ENCODE measurements around the gene SYP. TPM values are rescaled to one million over a fixed set of nuclear protein-coding genes. Genes with fewer than 3 reads are reported as not detected.

Gene SYP
- total and polyA plus RNA-seq, 7 donors = 0.37 to 1.6 (median 1.0) TPM

DNA sequence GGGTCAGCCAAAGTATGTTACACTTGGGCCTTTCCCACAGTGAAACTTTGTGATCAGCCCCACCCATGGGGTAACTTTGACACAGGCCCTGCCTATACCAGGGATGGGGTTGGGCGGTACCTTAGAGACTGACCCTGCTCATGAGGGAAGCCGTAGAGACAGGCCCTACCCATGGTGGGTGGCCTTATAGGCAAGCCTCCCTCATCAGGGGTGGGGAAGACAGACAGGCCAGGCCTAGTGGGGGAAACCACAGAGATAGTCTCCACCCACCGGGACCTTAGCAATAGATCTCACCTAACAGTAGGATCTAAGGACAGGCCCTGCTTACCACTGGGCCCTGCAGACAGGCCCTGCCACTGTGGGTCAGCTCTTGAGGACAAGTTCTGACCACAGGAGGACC is 21.5 kb downstream of the SYP start:
- peak overlapping the region; percentile 73 for H3K27ac ChIP-seq
- TF ChIP-seq, protein P1, sequence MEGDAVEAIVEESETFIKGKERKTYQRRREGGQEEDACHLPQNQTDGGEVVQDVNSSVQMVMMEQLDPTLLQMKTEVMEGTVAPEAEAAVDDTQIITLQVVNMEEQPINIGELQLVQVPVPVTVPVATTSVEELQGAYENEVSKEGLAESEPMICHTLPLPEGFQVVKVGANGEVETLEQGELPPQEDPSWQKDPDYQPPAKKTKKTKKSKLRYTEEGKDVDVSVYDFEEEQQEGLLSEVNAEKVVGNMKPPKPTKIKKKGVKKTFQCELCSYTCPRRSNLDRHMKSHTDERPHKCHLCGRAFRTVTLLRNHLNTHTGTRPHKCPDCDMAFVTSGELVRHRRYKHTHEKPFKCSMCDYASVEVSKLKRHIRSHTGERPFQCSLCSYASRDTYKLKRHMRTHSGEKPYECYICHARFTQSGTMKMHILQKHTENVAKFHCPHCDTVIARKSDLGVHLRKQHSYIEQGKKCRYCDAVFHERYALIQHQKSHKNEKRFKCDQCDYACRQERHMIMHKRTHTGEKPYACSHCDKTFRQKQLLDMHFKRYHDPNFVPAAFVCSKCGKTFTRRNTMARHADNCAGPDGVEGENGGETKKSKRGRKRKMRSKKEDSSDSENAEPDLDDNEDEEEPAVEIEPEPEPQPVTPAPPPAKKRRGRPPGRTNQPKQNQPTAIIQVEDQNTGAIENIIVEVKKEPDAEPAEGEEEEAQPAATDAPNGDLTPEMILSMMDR (IDR thresholded peaks at IDR 0.05) = no peak

DNA sequence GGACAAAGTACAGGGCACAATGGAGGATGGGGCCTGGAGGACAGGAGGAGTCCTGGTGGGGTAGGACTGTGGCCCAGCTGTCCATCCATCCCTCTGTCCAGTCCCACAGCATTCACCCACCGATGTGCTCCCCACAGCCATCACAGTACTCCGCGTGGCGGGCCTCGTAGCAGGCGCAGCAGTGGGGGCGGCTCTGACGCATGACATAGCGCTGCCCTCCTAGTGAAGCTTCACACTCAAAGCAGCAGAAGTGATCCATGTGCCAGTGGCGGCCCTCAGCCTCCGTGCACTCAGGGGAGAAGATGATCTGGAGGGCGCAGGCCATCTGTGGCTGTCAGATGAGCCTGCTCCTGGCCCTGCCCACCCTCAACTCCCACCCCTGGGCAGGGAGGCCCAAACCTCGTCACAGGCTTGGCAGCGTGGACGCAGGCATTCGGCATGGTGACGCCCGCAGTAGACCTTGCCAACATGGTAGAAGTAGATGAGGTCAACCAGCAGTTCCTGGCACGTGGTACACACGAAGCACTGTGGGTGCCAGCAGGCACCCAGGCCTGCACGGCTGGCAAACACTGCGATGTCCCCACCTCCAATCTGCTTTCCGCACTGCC is 22.0 kb downstream of the SYP start:
- 43 to 69% (median 67%) methylated on average over 14 to 23 of the region's 23 CpGs for whole genome bisulfite sequencing, 3 donors
- H3K4me1 ChIP-seq = no peaks in the 10 kb centered on the region
- TF ChIP-seq, protein P1 (IDR thresholded peaks at IDR 0.05) = no peak
- no peak overlapping the region for H3K4me3 ChIP-seq
- ATAC-seq (peak; percentile 46 to 70 (median 66)), DNase-seq (peak in 1 of 2 donors; percentile 66)
- H3K9me3 ChIP-seq = no peaks in the 10 kb centered on the region
- H3K27me3 ChIP-seq (ENCODE audit: insufficient read depth in 3 of 3, low read length in 2 of 3) = no peaks in the 10 kb centered on the region
- intact Hi-C loops (cut with DNase I) = no loop called here
- H3K36me3 ChIP-seq (ENCODE audit: insufficient read depth in 1 of 2, low read depth in 1 of 2) = peaks cover 3 to 38% of the 10 kb centered on the region in 2 donors
- peak overlapping the region; percentile 73 for H3K27ac ChIP-seq

More for the DNA sequence above, 21.5 kb downstream of the SYP start:
- intact Hi-C loops (cut with DNase I) = no loop called here
- peak in 1 of 4 donors; percentile 2 for ATAC-seq
- 89 to 100% (median 90%) methylated on average over 3 of the region's 3 CpGs for WGBS, 3 donors
- Histone ChIP-seq H3K9me3 (no peaks in the 10 kb centered on the region), H3K36me3 (ENCODE audit: insufficient read depth in 1 of 2, low read depth in 1 of 2) (peaks cover 3 to 37% of the 10 kb centered on the region in 2 donors), H3K4me1 (no peaks in the 10 kb centered on the region), H3K4me3 (no peak overlapping the region), H3K27me3 (ENCODE audit: insufficient read depth in 3 of 3, low read length in 2 of 3) (no peaks in the 10 kb centered on the region)
- no peak for DNase-seq

DNA sequence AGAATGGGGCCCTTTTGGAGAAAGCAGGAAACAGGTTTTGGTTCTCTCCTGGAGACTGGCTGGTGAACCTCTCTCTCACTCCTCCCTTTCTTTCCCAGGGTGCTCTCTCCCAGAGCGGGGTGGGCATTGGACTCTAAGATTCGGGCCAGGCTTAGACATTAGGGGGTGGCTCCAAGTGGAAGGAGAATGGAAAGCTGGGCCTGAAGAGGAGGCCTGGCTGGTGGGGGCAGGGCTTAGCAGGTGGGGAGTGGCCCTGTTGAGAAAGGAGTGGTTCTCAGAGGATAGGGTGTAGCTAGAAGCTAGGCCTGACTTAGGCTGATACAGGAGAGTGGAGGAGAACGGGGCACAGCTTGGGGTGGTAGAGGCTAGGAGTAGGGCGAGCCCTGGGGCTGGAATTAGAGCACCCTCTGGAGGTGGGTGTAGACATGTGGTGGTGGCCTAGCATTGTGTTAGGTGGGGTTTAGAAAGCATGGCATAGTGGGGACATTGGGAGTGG is 22.6 kb downstream of the SYP start:
- TF ChIP-seq, protein P1 (IDR thresholded peaks at IDR 0.05) = peak; percentile 21
- DNase-seq = no peak
- WGBS, 3 donors = 63 to 85% (median 76%) methylated on average over 4 of the region's 4 CpGs
- Histone ChIP-seq H3K4me3 (no peak overlapping the region), H3K4me1 (no peaks in the 10 kb centered on the region), H3K9me3 (no peaks in the 10 kb centered on the region), H3K27ac (peak overlapping the region; percentile 73), H3K36me3 (ENCODE audit: insufficient read depth in 1 of 2, low read depth in 1 of 2) (peaks cover 3 to 34% of the 10 kb centered on the region in 2 donors), H3K27me3 (ENCODE audit: insufficient read depth in 3 of 3, low read length in 2 of 3) (no peaks in the 10 kb centered on the region)
- intact Hi-C loops (cut with DNase I) = no loop called here
- ATAC-seq = peak; percentile 62 to 85 (median 68)

DNA sequence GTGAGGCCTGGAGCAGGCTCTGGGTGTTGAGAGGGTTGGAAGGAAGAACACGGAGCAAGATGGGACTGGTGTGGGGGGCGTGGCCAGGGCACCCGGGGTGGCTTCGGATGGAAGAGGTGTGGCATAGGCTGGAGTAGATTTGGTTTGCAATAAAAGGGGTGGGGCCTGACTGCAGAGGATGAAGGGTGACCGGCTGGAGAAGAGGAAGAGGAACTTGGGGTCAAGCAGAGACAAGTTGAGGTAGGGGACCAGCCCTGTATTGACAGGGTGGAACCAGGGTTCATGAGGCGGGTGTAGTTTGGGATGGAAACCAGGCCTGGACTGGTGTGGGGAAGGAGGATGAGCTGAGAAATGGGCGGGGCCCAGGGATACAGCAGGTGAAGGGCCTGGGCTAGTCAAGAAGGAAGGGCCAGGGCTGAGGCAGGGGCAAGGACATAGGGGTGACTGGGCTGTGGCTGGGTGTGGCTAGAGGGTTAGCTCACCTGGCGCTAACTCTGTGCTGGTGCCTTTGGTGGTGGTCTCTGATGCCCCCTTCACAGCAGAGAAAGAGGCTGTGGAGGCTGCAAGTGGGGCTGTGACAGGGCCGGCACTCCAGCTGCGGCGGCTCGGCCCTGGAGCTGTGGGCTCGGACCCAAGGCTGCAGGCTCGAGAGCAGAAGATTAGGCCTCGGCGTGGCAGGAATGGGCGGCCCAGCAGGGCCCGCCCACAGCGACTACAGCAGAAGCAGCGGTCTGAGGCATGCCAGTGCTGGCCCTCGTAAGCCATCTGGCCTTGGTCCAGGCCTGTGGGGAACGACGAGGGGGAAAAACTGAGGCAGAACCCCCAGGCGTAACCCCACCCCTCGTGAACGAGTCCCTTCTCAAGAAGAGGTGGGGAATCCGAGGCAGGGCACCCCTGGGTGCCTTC is 23.3 kb downstream of the SYP start:
- H3K4me3 ChIP-seq = no peak overlapping the region
- TF ChIP-seq, protein P1 (IDR thresholded peaks at IDR 0.05) = no peak
- no peak for DNase-seq
- intact Hi-C loops (cut with DNase I) = no loop called here
- ATAC-seq = no peak
- WGBS, 3 donors = 60 to 63% (median 63%) methylated on average over 22 to 27 of the region's 27 CpGs
- no peaks in the 10 kb centered on the region for H3K9me3 ChIP-seq
- peak overlapping the region; percentile 73 for H3K27ac ChIP-seq
- H3K27me3 ChIP-seq (ENCODE audit: insufficient read depth in 3 of 3, low read length in 2 of 3) = no peaks in the 10 kb centered on the region
- peaks cover 0 to 29% of the 10 kb centered on the region in 2 donors for H3K36me3 ChIP-seq (ENCODE audit: insufficient read depth in 1 of 2, low read depth in 1 of 2)
- H3K4me1 ChIP-seq = no peaks in the 10 kb centered on the region

All from psoas muscle (tissue), 8 donors.